K562 (cell line): ENCODE data around the gene HJV. TPM values are rescaled to one million over a fixed set of nuclear protein-coding genes. Genes with fewer than 3 reads are reported as not detected.

Source experiments
- CBFA2T3 ChIP-seq: fragments of 450-650 bp; IDR thresholded peaks from 2 replicates; pipeline ENCODE4 v1.6.1; 2017
- CCAR2 ChIP-seq: fragments of 200-400 bp; formaldehyde crosslinking; IDR thresholded peaks from 2 replicates; pipeline ENCODE4 v1.6.1; 2017; ENCODE audit warnings: mild to moderate bottlenecking, low read depth, low read length
- HDAC2 ChIP-seq: fragments of 450-650 bp; IDR thresholded peaks from 2 replicates; pipeline ENCODE4 v1.6.1; 2016; ENCODE audit warnings: mild to moderate bottlenecking
- JUN ChIP-seq, 2 experiments: sonication (generic) in 1 of 2; formaldehyde crosslinking in 1 of 2; IDR thresholded peaks; 2 replicates each; pipeline versions ENCODE4 v1.6.1 to v1.8.0; 2012 to 2022; ENCODE audit warnings: borderline replicate concordance in 2 of 2, mild to moderate bottlenecking in 2 of 2, improper control_type of control experiment in 1 of 2, low read depth in 1 of 2, low read length in 1 of 2, missing genetic modification reagents in 1 of 2
- KLF16 ChIP-seq: IDR thresholded peaks from 2 replicates; pipeline ENCODE4 v1.6.1; 2016; ENCODE audit warnings: antibody characterized with exemption
- MCM2 ChIP-seq: fragments of 450-650 bp; IDR thresholded peaks from 2 replicates; pipeline ENCODE4 v1.6.1; 2017; ENCODE audit warnings: low read depth, mild to moderate bottlenecking
- NFE2L1 ChIP-seq: fragments of 450-650 bp; IDR thresholded peaks from 2 replicates; pipeline ENCODE4 v1.6.1; 2016; ENCODE audit warnings: missing genetic modification characterization, low read depth, mild to moderate bottlenecking, missing compliant biosample characterization, moderate library complexity, borderline replicate concordance
- POLR2G ChIP-seq: fragments of 200-400 bp; formaldehyde crosslinking; IDR thresholded peaks from 2 replicates; pipeline ENCODE4 v1.6.1; 2017; ENCODE audit warnings: low read depth, mild to moderate bottlenecking, antibody characterized with exemption, low read length, moderate library complexity
- SRF ChIP-seq, 2 experiments: fragments of 250-450, 450-650 bp in 1 of 2; sonication (Bioruptor Pico) in 1 of 2; sonication (generic) in 1 of 2; formaldehyde crosslinking; IDR thresholded peaks; 2 replicates each; pipeline versions ENCODE4 v1.5.0 to v1.5.1; 2020 to 2022; ENCODE audit warnings: mild to moderate bottlenecking in 1 of 2, missing genetic modification reagents in 1 of 2
- TAF15 ChIP-seq: fragments of 200-400 bp; formaldehyde crosslinking; IDR thresholded peaks from 2 replicates; pipeline ENCODE4 v1.6.1; 2017; ENCODE audit warnings: mild to moderate bottlenecking, low read depth, low read length, moderate library complexity
- TSC22D4 ChIP-seq: fragments of 450-650 bp; IDR thresholded peaks from 2 replicates; pipeline ENCODE4 v1.6.1; 2016; ENCODE audit warnings: missing genetic modification characterization, missing biosample characterization, control low read depth
- ZNF24 ChIP-seq: fragments of 450-650 bp; IDR thresholded peaks from 2 replicates; pipeline ENCODE4 v1.6.1; 2016
- ZNF586 ChIP-seq: fragments of 450-650 bp; formaldehyde crosslinking; conservative IDR thresholded peaks from 2 replicates; pipeline ENCODE4 v1.4.0; 2020; ENCODE audit warnings: mild to moderate bottlenecking, moderate library complexity
- polyA plus RNA-seq, 8 experiments: library from polyadenylated mRNA; depleted of rRNA in 4 of 8; stranded (reverse) in 5 of 8; unstranded in 3 of 8; fragments of >200 nt; fragmentation: Nextera tagmentation in 2 of 8; fragmentation: Illumina TruSeq in 1 of 8; extraction: Ambion mirVana in 2 of 8; extraction: Trizol in 1 of 8; gene quantifications; 2 replicates each; pipeline versions ENCODE4 v1.2.1 to v1.2.3, GENCODE V29; 2011 to 2014; ENCODE audit warnings: inconsistent platforms in 1 of 8, missing spikeins in 1 of 8
- total RNA-seq, 7 experiments: library from RNA; depleted of rRNA in 6 of 7; stranded (reverse); fragments of >200 nt in 6 of 7; fragmentation: Illumina TruSeq in 2 of 7; extraction: Trizol in 2 of 7; gene quantifications; 2 replicates each; pipeline versions ENCODE4 v1.2.1 to v1.2.3, GENCODE V29; 2011 to 2021; ENCODE audit warnings: low replicate concordance in 1 of 7
- TF ChIP-seq, protein P1 (sequence below): sonication (generic); formaldehyde crosslinking; IDR thresholded peaks from 2 replicates; pipeline ENCODE4 v1.8.0; 2022; ENCODE audit warnings: mild to moderate bottlenecking, missing genetic modification reagents
- TF ChIP-seq, protein P2 (sequence below): fragments of 450-650 bp; formaldehyde crosslinking; IDR thresholded peaks from 2 replicates; pipeline ENCODE4 v1.4.0; 2022; ENCODE audit warnings: missing genetic modification characterization
- TF ChIP-seq, protein P3 (sequence below): sonication (generic); formaldehyde crosslinking; IDR thresholded peaks from 2 replicates; pipeline ENCODE4 v1.8.0; 2022; ENCODE audit warnings: mild to moderate bottlenecking, low read depth, missing genetic modification reagents
- TF ChIP-seq, protein P4 (sequence below): fragments of 250-450 bp; sonication (Bioruptor Pico); IDR thresholded peaks from 2 replicates; pipeline ENCODE4 v1.5.0; 2021; ENCODE audit warnings: mild to moderate bottlenecking, moderate library complexity

HJV gene
- total and polyA plus RNA-seq, 9 of the 15 experiments (the other 6 are each of a cell fraction or from before 2014, with no cell fraction given), result 1.0 to 6.6 (median 2.4) TPM

DNA sequence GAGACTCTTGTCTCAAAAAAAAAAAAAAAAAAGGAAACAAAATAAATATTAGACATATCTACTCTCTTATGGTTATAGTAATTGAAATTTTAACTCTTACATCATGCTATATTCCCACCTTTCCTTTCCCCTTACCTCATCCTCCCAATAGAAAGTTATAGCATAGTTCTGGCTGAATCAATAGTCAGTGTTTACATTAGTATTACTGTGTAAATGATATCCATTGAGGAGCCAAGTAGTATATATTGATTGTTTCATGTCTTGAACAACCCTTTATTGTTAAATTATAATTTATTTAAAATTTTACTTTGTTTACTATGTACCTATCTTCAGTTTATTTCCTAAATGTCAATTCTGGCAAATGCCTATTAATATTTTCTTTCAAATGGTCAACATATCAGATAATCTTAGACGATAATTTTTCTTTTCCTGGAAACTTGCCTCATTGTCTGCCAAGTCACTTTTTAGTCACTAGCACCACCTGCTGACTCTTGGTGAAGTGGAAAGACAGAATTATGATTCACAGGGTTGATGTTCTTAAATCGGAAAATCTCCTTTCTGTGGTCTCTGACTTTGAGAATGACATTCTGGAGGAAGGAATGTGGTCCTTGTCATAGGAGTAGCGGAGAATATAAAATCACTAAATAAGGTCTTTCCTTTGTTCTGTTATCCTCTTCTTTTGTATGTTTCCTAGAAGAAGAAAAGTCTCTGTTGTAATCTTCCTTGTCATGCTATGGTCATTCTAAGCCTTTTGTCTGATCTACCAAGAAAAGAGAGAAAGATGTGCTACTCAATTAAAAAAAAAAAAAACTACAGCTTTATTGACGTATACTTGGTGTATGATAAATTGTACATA is 8.6 kb downstream of the HJV start (continued):
- TF ChIP-seq, protein P1, sequence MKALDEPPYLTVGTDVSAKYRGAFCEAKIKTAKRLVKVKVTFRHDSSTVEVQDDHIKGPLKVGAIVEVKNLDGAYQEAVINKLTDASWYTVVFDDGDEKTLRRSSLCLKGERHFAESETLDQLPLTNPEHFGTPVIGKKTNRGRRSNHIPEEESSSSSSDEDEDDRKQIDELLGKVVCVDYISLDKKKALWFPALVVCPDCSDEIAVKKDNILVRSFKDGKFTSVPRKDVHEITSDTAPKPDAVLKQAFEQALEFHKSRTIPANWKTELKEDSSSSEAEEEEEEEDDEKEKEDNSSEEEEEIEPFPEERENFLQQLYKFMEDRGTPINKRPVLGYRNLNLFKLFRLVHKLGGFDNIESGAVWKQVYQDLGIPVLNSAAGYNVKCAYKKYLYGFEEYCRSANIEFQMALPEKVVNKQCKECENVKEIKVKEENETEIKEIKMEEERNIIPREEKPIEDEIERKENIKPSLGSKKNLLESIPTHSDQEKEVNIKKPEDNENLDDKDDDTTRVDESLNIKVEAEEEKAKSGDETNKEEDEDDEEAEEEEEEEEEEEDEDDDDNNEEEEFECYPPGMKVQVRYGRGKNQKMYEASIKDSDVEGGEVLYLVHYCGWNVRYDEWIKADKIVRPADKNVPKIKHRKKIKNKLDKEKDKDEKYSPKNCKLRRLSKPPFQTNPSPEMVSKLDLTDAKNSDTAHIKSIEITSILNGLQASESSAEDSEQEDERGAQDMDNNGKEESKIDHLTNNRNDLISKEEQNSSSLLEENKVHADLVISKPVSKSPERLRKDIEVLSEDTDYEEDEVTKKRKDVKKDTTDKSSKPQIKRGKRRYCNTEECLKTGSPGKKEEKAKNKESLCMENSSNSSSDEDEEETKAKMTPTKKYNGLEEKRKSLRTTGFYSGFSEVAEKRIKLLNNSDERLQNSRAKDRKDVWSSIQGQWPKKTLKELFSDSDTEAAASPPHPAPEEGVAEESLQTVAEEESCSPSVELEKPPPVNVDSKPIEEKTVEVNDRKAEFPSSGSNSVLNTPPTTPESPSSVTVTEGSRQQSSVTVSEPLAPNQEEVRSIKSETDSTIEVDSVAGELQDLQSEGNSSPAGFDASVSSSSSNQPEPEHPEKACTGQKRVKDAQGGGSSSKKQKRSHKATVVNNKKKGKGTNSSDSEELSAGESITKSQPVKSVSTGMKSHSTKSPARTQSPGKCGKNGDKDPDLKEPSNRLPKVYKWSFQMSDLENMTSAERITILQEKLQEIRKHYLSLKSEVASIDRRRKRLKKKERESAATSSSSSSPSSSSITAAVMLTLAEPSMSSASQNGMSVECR (CRISPR knock-in tag), result no peak
- TF ChIP-seq, protein P2, sequence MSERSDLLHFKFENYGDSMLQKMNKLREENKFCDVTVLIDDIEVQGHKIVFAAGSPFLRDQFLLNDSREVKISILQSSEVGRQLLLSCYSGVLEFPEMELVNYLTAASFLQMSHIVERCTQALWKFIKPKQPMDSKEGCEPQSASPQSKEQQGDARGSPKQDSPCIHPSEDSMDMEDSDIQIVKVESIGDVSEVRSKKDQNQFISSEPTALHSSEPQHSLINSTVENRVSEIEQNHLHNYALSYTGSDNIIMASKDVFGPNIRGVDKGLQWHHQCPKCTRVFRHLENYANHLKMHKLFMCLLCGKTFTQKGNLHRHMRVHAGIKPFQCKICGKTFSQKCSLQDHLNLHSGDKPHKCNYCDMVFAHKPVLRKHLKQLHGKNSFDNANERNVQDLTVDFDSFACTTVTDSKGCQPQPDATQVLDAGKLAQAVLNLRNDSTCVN, result no peak
- TF ChIP-seq MCM2, result no peak
- TF ChIP-seq JUN (IDR thresholded peaks at IDR 0.05; ENCODE audit: borderline replicate concordance, low read depth, low read length), result 0 out of 2 replicates have a peak, but pooled peaks have one; percentile 11
- TF ChIP-seq JUN (CRISPR knock-in tag; IDR thresholded peaks at IDR 0.05; ENCODE audit: borderline replicate concordance), result no peak
- TF ChIP-seq, protein P3, sequence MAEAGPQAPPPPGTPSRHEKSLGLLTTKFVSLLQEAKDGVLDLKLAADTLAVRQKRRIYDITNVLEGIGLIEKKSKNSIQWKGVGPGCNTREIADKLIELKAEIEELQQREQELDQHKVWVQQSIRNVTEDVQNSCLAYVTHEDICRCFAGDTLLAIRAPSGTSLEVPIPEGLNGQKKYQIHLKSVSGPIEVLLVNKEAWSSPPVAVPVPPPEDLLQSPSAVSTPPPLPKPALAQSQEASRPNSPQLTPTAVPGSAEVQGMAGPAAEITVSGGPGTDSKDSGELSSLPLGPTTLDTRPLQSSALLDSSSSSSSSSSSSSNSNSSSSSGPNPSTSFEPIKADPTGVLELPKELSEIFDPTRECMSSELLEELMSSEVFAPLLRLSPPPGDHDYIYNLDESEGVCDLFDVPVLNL, result no peak
- TF ChIP-seq, protein P4, sequence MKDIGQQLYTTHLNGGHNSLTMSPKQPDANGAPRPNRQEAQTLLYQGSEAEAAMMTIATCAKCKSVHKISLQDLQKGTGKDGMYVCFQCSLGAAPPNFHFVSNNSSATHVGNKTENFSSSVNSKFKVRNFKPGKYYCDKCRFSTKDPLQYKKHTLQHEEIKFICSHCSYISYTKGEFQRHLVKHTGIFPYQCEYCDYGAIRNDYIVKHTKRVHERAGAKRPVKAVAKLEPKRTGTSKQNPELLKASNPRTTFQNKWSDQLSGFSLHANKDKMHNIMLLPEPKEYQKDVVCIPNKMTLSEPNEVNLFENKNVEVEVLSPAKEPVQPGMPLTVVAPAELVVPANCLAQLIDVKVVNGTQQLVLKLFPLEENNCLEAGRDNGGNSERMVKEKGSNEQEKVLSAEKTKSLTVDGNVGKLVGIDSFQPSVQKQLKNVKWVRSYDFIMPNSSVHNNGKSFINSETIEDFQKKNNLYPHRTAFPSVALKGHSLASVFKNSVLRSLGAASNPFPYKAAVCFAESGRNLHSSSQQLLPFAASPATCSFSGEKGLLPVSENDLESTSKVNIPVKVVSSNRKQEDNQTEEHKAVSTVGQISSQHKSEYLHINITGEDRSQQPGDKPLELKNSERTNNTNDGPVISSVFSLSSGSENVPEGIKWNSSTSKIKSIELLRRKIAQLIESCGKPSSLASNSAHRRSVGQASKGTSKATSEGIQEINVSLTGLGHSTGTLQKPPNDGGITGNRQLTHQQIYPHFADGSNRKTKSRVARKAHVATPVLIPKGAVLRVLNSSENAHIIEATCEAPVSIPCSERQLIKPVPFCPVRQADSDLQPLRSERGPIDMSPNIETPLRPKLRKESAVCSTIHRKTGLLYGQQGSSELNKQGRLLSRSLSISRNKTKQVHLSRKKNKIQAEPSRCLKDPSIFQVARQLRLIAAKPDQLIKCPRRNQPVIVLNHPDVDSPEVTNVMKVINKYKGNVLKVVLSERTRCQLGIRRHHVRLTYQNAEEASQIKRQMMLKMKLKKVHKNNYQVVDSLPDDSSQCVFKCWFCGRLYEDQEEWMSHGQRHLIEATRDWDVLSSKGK (CRISPR knock-in tag), result no peak
- no peak for TF ChIP-seq TAF15
- TF ChIP-seq KLF16, result 0 out of 2 replicates have a peak, but pooled peaks have one; percentile 12
- TF ChIP-seq ZNF24, result no peak
- no peak for TF ChIP-seq ZNF586 (CRISPR knock-in tag)
- no peak for TF ChIP-seq SRF (CRISPR knock-in tag; IDR thresholded peaks at IDR 0.05)
- no peak for TF ChIP-seq HDAC2
- TF ChIP-seq CCAR2, result no peak
- TF ChIP-seq POLR2G, result no peak
- TF ChIP-seq TSC22D4 (tag), result no peak
- no peak for TF ChIP-seq CBFA2T3
- TF ChIP-seq NFE2L1 (tag), result no peak
